Uterus (tissue), 4 donors: ENCODE measurements around the gene SEL1L3. TPM values are rescaled to one million over a fixed set of nuclear protein-coding genes. Genes with fewer than 3 reads are reported as not detected.

Experiments
- DNase-seq, 2 donors: peaks; one replicate each; pipeline ENCODE4 v3.0.0-alpha.2; 2019 to 2020
- H3K27ac ChIP-seq, 2 donors: fragments of 200-600 bp; sonication (generic); 1 replicate in 1 of 2; 2 replicates in 1 of 2; pipeline ENCODE4 v1.5.1; 2016 to 2018
- H3K27me3 ChIP-seq, 2 donors: fragments of 200-600 bp; sonication (generic); one replicate each; pipeline ENCODE4 v1.5.1; 2018 to 2019; ENCODE audit warnings: control low read depth in 1 of 2
- H3K36me3 ChIP-seq, 2 donors: fragments of 200-600 bp; sonication (generic); one replicate each; pipeline ENCODE4 v1.5.1; 2019; ENCODE audit warnings: control low read depth in 1 of 2
- H3K4me1 ChIP-seq, 2 donors: fragments of 200-600 bp; sonication (generic); one replicate each; pipeline ENCODE4 v1.5.1; 2018 to 2019; ENCODE audit warnings: control low read depth in 1 of 2
- H3K4me3 ChIP-seq, 2 donors: fragments of 200-600 bp; sonication (generic); 1 replicate in 1 of 2; 2 replicates in 1 of 2; pipeline ENCODE4 v1.5.1; 2018 to 2019; ENCODE audit warnings: mild to moderate bottlenecking in 1 of 2
- H3K9me3 ChIP-seq, 2 donors: fragments of 200-600 bp; sonication (generic); one replicate each; pipeline ENCODE4 v1.5.1; 2019; ENCODE audit warnings: control low read depth in 1 of 2
- POLR2A ChIP-seq, 2 donors: fragments of 450-650 bp; IDR thresholded peaks; one replicate each; pipeline ENCODE4 v1.6.1; 2016; ENCODE audit warnings: antibody characterized with exemption in 2 of 2, mild to moderate bottlenecking in 1 of 2, moderate library complexity in 1 of 2
- intact Hi-C: fragments of 100-400 bp; cut with DNase I; formaldehyde crosslinking; loops from one replicate; pipeline ENCODE4 v1.15.1; 2023; ENCODE audit warnings: low total_unique reads
- total RNA-seq, 4 donors: library from RNA; depleted of rRNA in 3 of 4; stranded (reverse); fragments of >200 nt in 3 of 4; gene quantifications; one replicate each; pipeline versions ENCODE4 v1.1.0 to v1.2.4, GENCODE V29; 2014 to 2023
- TF ChIP-seq, protein P1 (sequence below), 4 experiments: fragments of 200-600 bp in 2 of 4; fragments of 450-650 bp in 2 of 4; sonication (generic) in 2 of 4; IDR thresholded peaks; one replicate each; pipeline ENCODE4 v1.5.1; 2016 to 2019; ENCODE audit warnings: antibody characterized with exemption in 4 of 4, mild to moderate bottlenecking in 2 of 4, moderate library complexity in 1 of 4
- donor health status: DM: yes; HTN: yes; CAD: no.

Gene SEL1L3
- total RNA-seq, 4 donors from 2014 or later = 4.1 to 46.1 (median 21.2) TPM

DNA sequence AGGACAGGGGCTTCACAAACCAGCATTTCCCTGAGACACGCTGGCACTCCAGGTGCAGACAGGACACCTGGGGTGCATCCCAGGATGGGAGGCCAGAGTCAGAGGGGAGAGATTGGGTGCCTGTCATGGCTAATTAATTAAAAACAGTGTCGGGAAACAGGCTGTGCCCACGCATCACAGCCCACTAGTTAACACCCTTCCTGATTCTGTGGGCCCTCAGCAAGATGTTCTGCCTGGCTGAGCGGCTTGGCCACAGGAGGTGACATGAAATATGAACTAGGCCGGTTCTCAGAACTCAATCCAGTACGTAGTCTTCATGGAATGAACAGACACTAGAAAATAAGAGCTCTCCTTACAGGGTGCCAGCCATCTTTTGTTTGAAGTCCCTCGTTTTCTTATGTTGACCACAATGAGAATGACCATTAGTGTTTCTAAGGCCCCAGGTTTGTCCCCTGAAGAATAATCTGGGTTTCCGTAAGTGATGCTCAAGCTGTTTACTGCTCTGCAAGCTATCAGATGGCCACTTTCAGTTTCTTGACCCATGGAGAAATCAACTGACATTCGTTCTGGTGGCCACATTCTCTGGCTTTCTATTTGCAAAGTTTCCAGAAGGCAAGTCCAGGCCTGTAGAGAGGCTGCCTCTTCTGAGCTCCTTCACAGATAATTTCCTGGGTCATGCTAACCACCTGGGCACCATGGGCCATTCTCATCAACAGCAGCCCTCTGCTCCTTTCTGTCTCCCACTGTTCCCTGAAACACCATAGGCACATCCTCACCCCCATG is 134.9 kb downstream of the SEL1L3 start:
- Histone ChIP-seq H3K27ac (no peak overlapping the region), H3K4me1 (no peaks in the 10 kb centered on the region), H3K36me3 (no peaks in the 10 kb centered on the region), H3K9me3 (no peaks in the 10 kb centered on the region), H3K4me3 (no peak overlapping the region), H3K27me3 (no peaks in the 10 kb centered on the region)
- TF ChIP-seq POLR2A (IDR thresholded peaks at IDR 0.05) = no peak
- TF ChIP-seq, protein P1, sequence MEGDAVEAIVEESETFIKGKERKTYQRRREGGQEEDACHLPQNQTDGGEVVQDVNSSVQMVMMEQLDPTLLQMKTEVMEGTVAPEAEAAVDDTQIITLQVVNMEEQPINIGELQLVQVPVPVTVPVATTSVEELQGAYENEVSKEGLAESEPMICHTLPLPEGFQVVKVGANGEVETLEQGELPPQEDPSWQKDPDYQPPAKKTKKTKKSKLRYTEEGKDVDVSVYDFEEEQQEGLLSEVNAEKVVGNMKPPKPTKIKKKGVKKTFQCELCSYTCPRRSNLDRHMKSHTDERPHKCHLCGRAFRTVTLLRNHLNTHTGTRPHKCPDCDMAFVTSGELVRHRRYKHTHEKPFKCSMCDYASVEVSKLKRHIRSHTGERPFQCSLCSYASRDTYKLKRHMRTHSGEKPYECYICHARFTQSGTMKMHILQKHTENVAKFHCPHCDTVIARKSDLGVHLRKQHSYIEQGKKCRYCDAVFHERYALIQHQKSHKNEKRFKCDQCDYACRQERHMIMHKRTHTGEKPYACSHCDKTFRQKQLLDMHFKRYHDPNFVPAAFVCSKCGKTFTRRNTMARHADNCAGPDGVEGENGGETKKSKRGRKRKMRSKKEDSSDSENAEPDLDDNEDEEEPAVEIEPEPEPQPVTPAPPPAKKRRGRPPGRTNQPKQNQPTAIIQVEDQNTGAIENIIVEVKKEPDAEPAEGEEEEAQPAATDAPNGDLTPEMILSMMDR (IDR thresholded peaks at IDR 0.05) = no peak
- intact Hi-C loops = no loop called here
- DNase-seq = no peak

GRCh38 chr4:25725870-25726269 is 136.9 kb downstream of the SEL1L3 start:
- no peak for DNase-seq
- TF ChIP-seq, protein P1 (IDR thresholded peaks at IDR 0.05) = no peak
- TF ChIP-seq POLR2A (IDR thresholded peaks at IDR 0.05) = no peak

GRCh38 chr4:25723409-25723808 is 139.4 kb downstream of the SEL1L3 start:
- DNase-seq = no peak
- Histone ChIP-seq H3K9me3 (no peaks in the 10 kb centered on the region), H3K27me3 (no peaks in the 10 kb centered on the region), H3K4me1 (no peaks in the 10 kb centered on the region), H3K27ac (no peak overlapping the region), H3K36me3 (no peaks in the 10 kb centered on the region), H3K4me3 (no peak overlapping the region)
- intact Hi-C loops = no loop called here
- TF ChIP-seq POLR2A (IDR thresholded peaks at IDR 0.05) = no peak
- TF ChIP-seq, protein P1 (IDR thresholded peaks at IDR 0.05) = no peak

More at GRCh38 chr4:25725870-25726269, 136.9 kb downstream of the SEL1L3 start:
- no peaks in the 10 kb centered on the region for H3K36me3 ChIP-seq
- H3K27ac ChIP-seq = no peak overlapping the region
- intact Hi-C loops = no loop called here
- no peak overlapping the region for H3K4me3 ChIP-seq
- no peaks in the 10 kb centered on the region for H3K4me1 ChIP-seq
- H3K27me3 ChIP-seq = no peaks in the 10 kb centered on the region
- no peaks in the 10 kb centered on the region for H3K9me3 ChIP-seq

- Histone ChIP-seq H3K4me3 (no peak overlapping the region), H3K36me3 (no peaks in the 10 kb centered on the region), H3K27ac (no peak overlapping the region), H3K27me3 (no peaks in the 10 kb centered on the region), H3K4me1 (no peaks in the 10 kb centered on the region), H3K9me3 (no peaks in the 10 kb centered on the region)
- intact Hi-C loops = no loop called here
- TF ChIP-seq, protein P1 (IDR thresholded peaks at IDR 0.05) = no peak
- no peak for TF ChIP-seq POLR2A (IDR thresholded peaks at IDR 0.05)
- no peak for DNase-seq
Observed at GRCh38 chr4:25722964-25723363, 139.8 kb downstream of the SEL1L3 start.

DNA sequence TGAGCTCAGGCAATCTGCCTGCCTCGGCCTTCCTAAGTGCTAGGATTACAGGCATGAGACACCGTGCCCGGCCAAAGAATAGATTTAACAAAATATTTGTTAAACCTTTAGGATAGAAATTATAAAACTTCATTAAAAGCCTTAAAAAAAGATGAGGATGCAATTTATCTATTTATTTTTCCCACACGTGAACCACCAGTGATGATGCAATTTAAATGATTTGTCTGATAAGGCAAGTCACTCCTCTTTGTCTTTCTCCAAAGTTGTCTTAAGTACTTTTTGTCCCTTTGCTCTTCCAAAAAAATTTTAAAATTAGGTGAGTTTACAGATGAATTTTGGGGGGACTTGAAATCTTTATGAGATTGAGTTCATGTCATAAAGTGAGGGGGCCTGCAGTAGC is 149.0 kb downstream of the SEL1L3 start:
- H3K4me1 ChIP-seq = no peaks in the 10 kb centered on the region
- no peaks in the 10 kb centered on the region for H3K36me3 ChIP-seq
- H3K4me3 ChIP-seq = no peak overlapping the region
- no peaks in the 10 kb centered on the region for H3K27me3 ChIP-seq
- TF ChIP-seq, protein P1 (IDR thresholded peaks at IDR 0.05) = no peak
- no peak for TF ChIP-seq POLR2A (IDR thresholded peaks at IDR 0.05)
- H3K27ac ChIP-seq = no peak overlapping the region
- intact Hi-C loops = no loop called here
- DNase-seq = no peak
- H3K9me3 ChIP-seq = no peaks in the 10 kb centered on the region
